T47D (cell line): Measurements from ENCODE around the gene DUSP10.
A peak's percentile ranks its signal among the peaks of the same experiment; 100 is the strongest.

Experiments used
- DNase-seq, 2 experiments: peaks; one replicate each; pipeline versions ENCODE4 v3.0.0 to v3.0.0-alpha.2; 2011 to 2012; ENCODE audit warnings: low read depth in 1 of 2, low spot score in 1 of 2
- JUND ChIP-seq: IDR thresholded peaks from 2 replicates; pipeline ENCODE4 v1.6.1; 2012; ENCODE audit warnings: low read depth
- in situ Hi-C: cut with HindIII; loops from 2 replicates; pipeline ENCODE4 v1.10.0; 2016; ENCODE audit warnings: low sequenced_read_pairs, low pct_unique_long_range_greater_than_20kb

DUSP10 gene

DNA sequence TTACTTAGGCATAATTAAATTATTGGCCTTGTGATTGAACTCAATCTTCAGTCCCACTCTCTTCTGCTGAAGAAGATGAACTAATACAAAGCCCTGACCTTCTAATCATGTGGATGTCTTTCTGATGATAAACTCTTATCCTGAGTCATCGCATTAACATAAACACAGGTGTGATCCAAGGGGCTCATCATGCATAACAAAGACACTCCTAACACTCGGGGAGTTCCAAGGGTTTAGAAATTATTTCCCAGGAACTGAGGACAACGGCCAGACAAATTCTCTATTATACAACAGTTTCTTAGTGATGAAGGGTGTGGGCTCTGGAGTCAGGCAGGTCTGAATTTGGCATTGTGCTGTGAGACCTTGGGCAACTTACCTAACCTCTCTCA is 18.0 kb downstream of the DUSP10 start:
- TF ChIP-seq JUND, result no peak
- no peak for DNase-seq
- in situ Hi-C loops, result no loop called here

DNA sequence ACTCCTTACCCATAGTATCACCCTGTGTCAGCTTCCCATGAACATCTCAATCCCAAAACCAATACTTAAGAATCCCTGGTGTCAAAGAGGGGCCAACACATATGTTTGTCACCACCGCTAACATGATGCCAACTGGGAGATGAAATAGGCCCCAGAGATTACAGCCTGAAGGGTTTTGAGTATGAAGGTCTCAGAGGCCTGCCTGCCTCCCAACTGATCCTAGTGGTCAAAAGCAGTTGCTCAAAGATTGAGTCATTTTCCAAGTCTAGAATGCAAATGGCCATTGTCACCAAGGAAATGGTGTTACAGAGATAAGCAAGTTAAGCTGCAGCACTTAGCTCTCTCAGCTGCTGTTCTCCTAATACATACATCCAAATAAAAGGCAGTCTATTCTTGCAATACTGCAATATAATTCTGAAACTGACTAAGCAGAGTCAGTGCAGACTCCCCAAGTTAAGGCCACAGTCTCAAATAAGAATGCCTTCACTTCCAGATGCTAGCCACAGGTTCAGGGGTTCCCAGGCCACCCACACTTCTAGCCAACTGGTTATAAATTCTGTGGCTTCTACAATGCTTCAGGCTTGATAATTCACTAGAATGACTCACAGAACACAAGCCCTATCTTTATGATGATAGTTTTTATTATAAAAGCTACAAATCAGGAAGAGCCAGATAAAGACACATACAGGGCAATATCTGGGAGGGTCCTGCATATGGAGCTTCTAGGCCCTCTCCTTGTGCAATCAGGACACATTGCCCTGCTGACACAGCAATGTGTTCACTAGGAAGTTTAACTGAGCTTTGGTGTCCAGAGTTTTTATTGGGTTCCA is 18.7 kb downstream of the DUSP10 start:
- no peak for DNase-seq
- TF ChIP-seq JUND, result no peak
- in situ Hi-C loops, result no loop called here

GRCh38 chr1:221722254-221723017 is 19.5 kb downstream of the DUSP10 start:
- no peak for DNase-seq
- no peak for TF ChIP-seq JUND
- in situ Hi-C loops, result no loop called here

- no peak for DNase-seq
- no peak for TF ChIP-seq JUND
- in situ Hi-C loops, result no loop called here
Observed at GRCh38 chr1:221720545-221720944, 21.3 kb downstream of the DUSP10 start.

DNA sequence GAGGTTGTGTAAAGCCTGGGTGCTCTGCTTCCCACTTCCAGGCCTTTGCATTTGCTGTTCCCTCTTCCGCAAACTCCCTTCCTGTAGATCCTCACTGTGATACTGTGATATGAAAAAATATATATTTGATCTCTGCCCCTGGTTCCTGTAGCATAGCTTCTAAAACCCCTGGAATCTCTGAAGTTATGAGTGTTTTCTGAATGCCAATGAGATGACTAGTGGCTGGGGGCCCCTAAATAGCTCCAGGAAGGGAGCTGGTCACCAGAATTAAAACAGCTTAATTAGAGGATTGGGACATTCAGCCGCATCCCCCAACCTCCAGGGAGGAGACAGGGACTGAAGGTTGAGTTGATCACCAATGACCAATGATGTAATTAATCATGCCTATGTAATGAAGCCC is 21.9 kb downstream of the DUSP10 start:
- in situ Hi-C loops, result no loop called here
- DNase-seq, result no peak
- no peak for TF ChIP-seq JUND

DNA sequence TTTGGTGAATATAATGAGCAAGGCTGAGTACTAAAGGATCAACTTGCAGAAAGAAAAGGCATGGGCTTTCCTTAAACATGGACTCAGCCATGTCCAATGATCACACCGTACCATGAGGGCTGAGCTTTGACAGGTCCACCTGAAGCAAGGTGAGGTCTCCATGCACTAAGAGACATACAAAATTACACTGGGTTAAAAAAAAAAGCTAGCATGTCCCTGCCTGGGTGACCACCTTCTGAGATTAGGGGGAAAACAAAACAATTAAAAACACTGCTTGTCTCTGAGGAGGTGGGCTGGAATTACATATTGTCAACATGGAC is 22.7 kb downstream of the DUSP10 start:
- no peak for TF ChIP-seq JUND
- in situ Hi-C loops, result no loop called here
- DNase-seq, result no peak

GRCh38 chr1:221718381-221719277 is 23.3 kb downstream of the DUSP10 start:
- TF ChIP-seq JUND, result no peak
- in situ Hi-C loops, result no loop called here
- peak in 1 of 2 experiments; percentile 45 for DNase-seq

DNA sequence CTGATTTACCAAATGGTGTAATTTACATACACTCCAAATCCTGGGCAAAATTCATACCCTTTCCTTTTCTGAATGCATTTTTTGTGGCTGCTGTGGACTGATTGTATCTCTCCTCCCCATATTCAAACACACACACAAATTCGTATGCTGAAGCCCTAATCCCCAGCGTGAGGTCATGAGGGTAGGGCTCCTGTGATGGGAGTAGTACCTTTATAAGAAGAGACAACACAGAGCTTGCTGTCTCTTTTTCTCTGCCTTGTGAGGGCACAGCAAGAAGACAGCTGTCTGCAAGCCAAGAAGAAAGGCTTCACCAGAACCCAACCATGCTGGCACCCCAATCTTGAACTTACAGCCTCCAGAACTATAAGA is 24.4 kb downstream of the DUSP10 start:
- DNase-seq, result peak in 1 of 2 experiments; percentile 33
- no peak for TF ChIP-seq JUND
- in situ Hi-C loops, result no loop called here

DNA sequence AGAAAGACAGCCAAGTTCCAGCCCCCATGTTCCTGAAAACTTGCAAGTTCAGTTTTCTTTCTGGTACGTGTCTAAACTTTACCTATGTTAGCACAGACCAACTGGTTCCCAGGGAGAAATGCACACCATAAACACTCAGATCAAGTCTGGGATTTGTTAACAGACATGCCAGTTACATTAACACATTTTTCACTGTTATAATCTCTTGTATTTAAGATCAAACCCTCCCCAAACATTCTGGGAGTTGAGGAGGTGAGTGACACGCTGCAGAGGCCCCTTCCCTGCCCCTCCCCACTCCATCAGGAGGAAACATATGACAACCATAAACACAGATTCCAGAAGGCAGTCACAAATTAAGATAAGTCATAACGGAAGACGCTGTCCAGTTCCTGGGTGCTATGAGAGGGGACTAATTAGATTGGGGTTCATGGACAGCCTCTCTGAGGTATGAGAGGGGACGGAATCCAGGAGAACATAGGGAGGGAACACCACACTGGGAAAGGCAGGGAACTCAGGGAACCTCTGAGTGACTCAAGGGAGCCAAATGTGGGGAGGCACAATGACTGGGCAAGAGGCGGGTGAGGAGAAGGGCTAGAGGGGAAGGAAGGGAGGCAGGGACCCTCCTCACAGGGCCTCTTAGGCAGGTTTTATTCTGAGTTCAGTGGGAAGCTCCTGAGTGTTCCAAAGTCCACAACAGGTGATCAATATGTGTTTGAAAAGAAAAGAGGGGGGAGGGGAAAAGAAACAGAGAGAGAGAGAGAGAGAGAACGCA is 25.0 kb downstream of the DUSP10 start:
- in situ Hi-C loops, result no loop called here
- DNase-seq, result no peak
- TF ChIP-seq JUND, result no peak

DNA sequence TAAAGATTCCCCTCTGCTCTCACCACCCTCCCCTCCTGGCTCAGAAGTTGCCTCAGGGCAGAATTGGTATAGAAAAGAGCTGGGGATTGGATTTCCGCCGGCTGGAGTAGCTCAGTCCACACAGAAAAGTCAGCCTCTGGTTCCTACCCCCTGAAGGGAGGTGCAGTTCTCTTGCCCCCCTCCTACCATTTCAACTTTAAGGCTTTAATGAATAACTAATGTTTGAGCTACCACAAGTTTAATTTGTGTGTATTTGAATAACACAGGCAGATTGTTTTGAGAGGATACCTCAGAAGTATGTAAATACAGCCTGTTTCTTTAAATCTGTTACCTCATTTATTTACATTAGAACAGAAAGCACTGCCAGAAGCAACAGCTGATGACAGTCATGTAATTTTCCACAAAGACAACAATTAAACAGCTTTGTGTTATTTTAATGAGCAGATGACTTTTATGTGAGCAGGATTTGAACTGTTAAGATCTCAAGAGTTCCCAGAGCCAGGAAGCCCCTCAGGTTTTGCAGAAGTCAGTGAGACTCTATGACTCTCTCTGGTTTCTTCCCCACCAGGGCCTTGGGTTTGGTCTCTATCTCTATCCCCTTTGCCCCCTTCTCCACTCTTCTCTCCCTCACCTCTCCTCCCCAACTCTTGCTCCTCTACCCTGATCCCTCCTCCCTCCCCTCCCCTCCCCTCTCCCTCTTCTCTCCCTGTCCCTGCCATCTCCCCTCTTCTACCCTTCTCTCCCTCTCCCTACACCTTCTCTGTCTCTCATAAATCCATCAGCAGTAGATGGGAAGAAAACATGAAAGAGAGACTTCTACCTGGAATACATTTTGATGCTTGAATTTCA is 26.3 kb downstream of the DUSP10 start:
- in situ Hi-C loops, result no loop called here
- DNase-seq, result peak in 1 of 2 experiments; percentile 65
- peak; percentile 44 for TF ChIP-seq JUND
